Kidney epithelial cell (primary cell): ENCODE data around the gene LRRIQ3. TPM values are rescaled to one million over a fixed set of nuclear protein-coding genes. Genes with fewer than 3 reads are reported as not detected.
"Not testable (repeated sequence)": the region's sequence is repeated elsewhere in the genome, so short reads cannot be mapped to it uniquely, and the experiment has no call there.

Experiments used
- DNase-seq: peaks from one replicate; pipeline ENCODE4 v3.0.0-alpha.2; 2010; ENCODE audit warnings: low read depth
- H3K27me3 ChIP-seq: 2 replicates; pipeline ENCODE4 v1.6.0; 2011; ENCODE audit warnings: low read length; ENCODE audit not compliant: control insufficient read depth, insufficient read depth
- H3K36me3 ChIP-seq: 2 replicates; pipeline ENCODE4 v1.5.1; 2011; ENCODE audit warnings: low read length; ENCODE audit not compliant: control insufficient read depth, insufficient read depth
- H3K4me3 ChIP-seq: 2 replicates; pipeline ENCODE4 v1.5.1; 2011; ENCODE audit warnings: low read depth, mild to moderate bottlenecking, control low read depth, low read length
- CTCF ChIP-seq: IDR thresholded peaks from 2 replicates; pipeline ENCODE4 v1.5.1; 2011; ENCODE audit warnings: mild to moderate bottlenecking, moderate library complexity, low read length, control low read depth, inconsistent platforms; ENCODE audit not compliant: insufficient read depth, poor library complexity, severe bottlenecking
- total RNA-seq: library from RNA; depleted of rRNA; stranded (reverse); fragments of >200 nt; gene quantifications from 2 replicates; pipeline ENCODE4 v1.2.3, GENCODE V29; 2015

LRRIQ3 gene
- total RNA-seq, 1 donor from 2014 or later, result 1.9 TPM

- Histone ChIP-seq H3K27me3 (no peaks in the 10 kb centered on the region), H3K36me3 (no peaks in the 10 kb centered on the region), H3K4me3 (no peak overlapping the region)
- no peak for DNase-seq
- no peak for TF ChIP-seq CTCF
Observed at GRCh38 chr1:74199504-74199903, 1.5 kb upstream of the LRRIQ3 start.

- no peak for DNase-seq
- no peak for TF ChIP-seq CTCF
- Histone ChIP-seq H3K27me3 (no peaks in the 10 kb centered on the region), H3K36me3 (no peaks in the 10 kb centered on the region), H3K4me3 (peak overlapping the region; percentile 60)
Observed at GRCh38 chr1:74197255-74197654, 721 bp downstream of the LRRIQ3 start.

- Histone ChIP-seq H3K4me3 (no peak overlapping the region), H3K36me3 (no peaks in the 10 kb centered on the region), H3K27me3 (no peaks in the 10 kb centered on the region)
- no peak for TF ChIP-seq CTCF
- no peak for DNase-seq
Observed at GRCh38 chr1:74195339-74195738, 2.6 kb downstream of the LRRIQ3 start.

GRCh38 chr1:74193908-74194307 lies 4.1 kb downstream of the LRRIQ3 start:
- DNase-seq, result no peak
- Histone ChIP-seq H3K36me3 (no peaks in the 10 kb centered on the region), H3K4me3 (no peak overlapping the region), H3K27me3 (no peaks in the 10 kb centered on the region)
- no peak for TF ChIP-seq CTCF

GRCh38 chr1:74180490-74180889 lies 17.5 kb downstream of the LRRIQ3 start:
- no peak overlapping the region for H3K4me3 ChIP-seq
- DNase-seq, result peak; percentile 7
- H3K36me3 ChIP-seq, result no peaks in the 10 kb centered on the region
- no peaks in the 10 kb centered on the region for H3K27me3 ChIP-seq
- TF ChIP-seq CTCF, result no peak

- DNase-seq, H3K36me3 ChIP-seq, H3K27me3 ChIP-seq, H3K4me3 ChIP-seq: not testable (repeated sequence)
Observed at GRCh38 chr1:74174423-74174822, 23.6 kb downstream of the LRRIQ3 start.
